H1 (cell line): Measurements from ENCODE around the gene CPZ. TPM values are rescaled to one million over a fixed set of nuclear protein-coding genes. Genes with fewer than 3 reads are reported as not detected.

Experiments
- CTCF ChIA-PET: fragments of 300-600 bp; sonication (Branson Sonifier 250); formaldehyde crosslinking; loops from one replicate; lab custom pipeline; 2021; ENCODE audit not compliant: partially characterized antibody; lab: Charles Lee
- POLR2A ChIA-PET: fragments of 300-600 bp; sonication (Branson Sonifier 250); formaldehyde crosslinking; loops from one replicate; lab custom pipeline; 2021; ENCODE audit warnings: inconsistent platforms; ENCODE audit not compliant: partially characterized antibody; lab: Charles Lee
- DNase-seq, 2 experiments: peaks; one replicate each; pipeline versions ENCODE4 v3.0.0 to v3.0.0-alpha.2; 2010 to 2022; ENCODE audit warnings: low spot score in 2 of 2, low read depth in 1 of 2, mixed read lengths in 1 of 2
- FAIRE-seq: peaks from 2 replicates; lab custom pipeline; 2011; peaks lifted over from hg19 to GRCh38; lab: Jason Lieb, UNC
- H2AFZ ChIP-seq: 2 replicates; pipeline ENCODE4 v1.8.1; 2012; ENCODE audit warnings: low read length, inconsistent platforms
- H2AK5ac ChIP-seq: 2 replicates; pipeline ENCODE4 v1.6.1; 2013; ENCODE audit warnings: low read depth, low read length
- H2BK120ac ChIP-seq: replicated peaks from 2 replicates; pipeline ENCODE3; 2013; ENCODE audit warnings: low read depth, low read length, inconsistent platforms
- H2BK12ac ChIP-seq: 2 replicates; pipeline ENCODE4 v1.6.1; 2013; ENCODE audit warnings: low read depth, low read length
- H2BK15ac ChIP-seq: 2 replicates; pipeline ENCODE4 v1.6.1; 2013; ENCODE audit warnings: low read length
- H2BK20ac ChIP-seq: 2 replicates; pipeline ENCODE4 v1.6.1; 2013; ENCODE audit warnings: low read length
- H2BK5ac ChIP-seq: 2 replicates; pipeline ENCODE4 v1.6.1; 2013; ENCODE audit warnings: low read depth, low read length
- H3K14ac ChIP-seq: 2 replicates; pipeline ENCODE4 v1.6.1; 2013; ENCODE audit warnings: inconsistent platforms; ENCODE audit not compliant: insufficient read length
- H3K18ac ChIP-seq: 2 replicates; pipeline ENCODE4 v1.6.1; 2013; ENCODE audit warnings: low read length; ENCODE audit errors: extremely low read depth
- H3K23ac ChIP-seq: 2 replicates; pipeline ENCODE4 v1.6.1; 2013; ENCODE audit warnings: inconsistent platforms; ENCODE audit not compliant: insufficient read length
- H3K23me2 ChIP-seq: 2 replicates; pipeline ENCODE4 v1.6.1; 2013; ENCODE audit warnings: low read depth, low read length
- H3K27ac ChIP-seq: 2 replicates; pipeline ENCODE4 v1.6.1; 2011; ENCODE audit warnings: low read depth, low read length, inconsistent platforms
- H3K27me3 ChIP-seq, 4 experiments: replicated peaks in 1 of 4; 1 replicate in 1 of 4; 2 replicates in 3 of 4; pipeline versions ENCODE4 v1.6.1 to v1.8.1; 2011 to 2013; ENCODE audit warnings: low read length in 3 of 4, mild to moderate bottlenecking in 3 of 4, inconsistent platforms in 2 of 4, mixed read lengths in 2 of 4, moderate library complexity in 1 of 4; ENCODE audit not compliant: control insufficient read depth in 3 of 4, insufficient read depth in 3 of 4; ENCODE audit errors: extremely low read depth in 1 of 4
- H3K36me3 ChIP-seq, 4 experiments: 2 replicates each; pipeline versions ENCODE4 v1.6.1 to v1.8.1; 2011 to 2013; ENCODE audit warnings: mild to moderate bottlenecking in 4 of 4, low read length in 3 of 4, moderate library complexity in 2 of 4, control low read depth in 1 of 4, inconsistent platforms in 1 of 4; ENCODE audit not compliant: insufficient read depth in 4 of 4, control insufficient read depth in 2 of 4
- H3K4ac ChIP-seq: replicated peaks from 2 replicates; pipeline ENCODE3; 2013; ENCODE audit warnings: low read length, low read depth, mixed read lengths, inconsistent platforms; ENCODE audit not compliant: insufficient read length
- H3K4me1 ChIP-seq, 4 experiments: replicated peaks in 1 of 4; 1 replicate in 1 of 4; 2 replicates in 3 of 4; pipeline versions ENCODE4 v1.6.1 to v1.8.1; 2011 to 2013; ENCODE audit warnings: low read length in 3 of 4, inconsistent platforms in 2 of 4, mixed read lengths in 1 of 4; ENCODE audit not compliant: insufficient read depth in 4 of 4, control insufficient read depth in 3 of 4
- H3K4me2 ChIP-seq, 2 experiments: 2 replicates each; pipeline versions ENCODE4 v1.6.1 to v1.8.1; 2011 to 2013; ENCODE audit warnings: low read depth in 2 of 2, low read length in 2 of 2, control low read depth in 1 of 2, inconsistent platforms in 1 of 2, mild to moderate bottlenecking in 1 of 2; ENCODE audit not compliant: insufficient read depth in 1 of 2
- H3K4me3 ChIP-seq, 4 experiments: fragments of 200-600, 300-600 bp in 1 of 4; sonication (generic), shearing (Covaris generic), sonication (Bioruptor Twin) in 1 of 4; 2 replicates each; pipeline versions ENCODE4 v1.5.1 to v1.8.1; 2011 to 2016; ENCODE audit warnings: low read length in 4 of 4, low read depth in 3 of 4, control low read depth in 2 of 4, inconsistent platforms in 2 of 4, mild to moderate bottlenecking in 2 of 4, mixed read lengths in 1 of 4, moderate library complexity in 1 of 4; ENCODE audit not compliant: insufficient read depth in 2 of 4; ENCODE audit errors: extremely low read depth in 1 of 4
- H3K56ac ChIP-seq: replicated peaks from 2 replicates; pipeline ENCODE3; 2013; ENCODE audit warnings: low read depth, mild to moderate bottlenecking, mixed read lengths, low read length, inconsistent platforms; ENCODE audit not compliant: insufficient read length
- H3K79me1 ChIP-seq: 2 replicates; pipeline ENCODE4 v1.6.1; 2013; ENCODE audit warnings: low read depth, low read length, control low read depth
- H3K79me2 ChIP-seq, 2 experiments: 2 replicates each; pipeline versions ENCODE4 v1.6.1 to v1.8.1; 2012 to 2013; ENCODE audit warnings: low read length in 2 of 2, mild to moderate bottlenecking in 2 of 2, inconsistent platforms in 1 of 2; ENCODE audit not compliant: insufficient read depth in 2 of 2, control insufficient read depth in 1 of 2
- H3K9ac ChIP-seq, 4 experiments: replicated peaks in 1 of 4; 1 replicate in 1 of 4; 2 replicates in 3 of 4; pipeline versions ENCODE4 v1.6.1 to v1.8.1; 2011 to 2013; ENCODE audit warnings: low read depth in 3 of 4, low read length in 3 of 4, control low read depth in 2 of 4, mild to moderate bottlenecking in 2 of 4, moderate library complexity in 2 of 4, inconsistent platforms in 1 of 4; ENCODE audit errors: extremely low read depth in 1 of 4
- H3K9me3 ChIP-seq, 2 experiments: 2 replicates each; pipeline versions ENCODE4 v1.6.1 to v1.8.1; 2012 to 2013; ENCODE audit warnings: mild to moderate bottlenecking in 2 of 2, moderate library complexity in 2 of 2, control low read depth in 1 of 2, inconsistent platforms in 1 of 2, low read depth in 1 of 2, low read length in 1 of 2, mixed read lengths in 1 of 2; ENCODE audit not compliant: insufficient read depth in 2 of 2
- H4K20me1 ChIP-seq, 2 experiments: replicated peaks in 1 of 2; 2 replicates each; pipeline versions ENCODE3 to v1.8.1; 2011 to 2013; ENCODE audit warnings: inconsistent platforms in 2 of 2, low read length in 2 of 2, mild to moderate bottlenecking in 1 of 2; ENCODE audit not compliant: insufficient read depth in 2 of 2, control insufficient read depth in 1 of 2
- H4K5ac ChIP-seq: 2 replicates; pipeline ENCODE4 v1.6.1; 2013; ENCODE audit warnings: low read length, low read depth, mixed read lengths, inconsistent platforms; ENCODE audit not compliant: insufficient read length
- H4K8ac ChIP-seq: 2 replicates; pipeline ENCODE4 v1.8.0; 2013; ENCODE audit warnings: mild to moderate bottlenecking, moderate library complexity, low read length, inconsistent platforms; ENCODE audit not compliant: insufficient read depth; ENCODE audit errors: extremely low read depth
- H4K91ac ChIP-seq: replicated peaks from 2 replicates; pipeline ENCODE3; 2013; ENCODE audit warnings: low read length, mixed read lengths, inconsistent platforms; ENCODE audit not compliant: insufficient read length
- ASH2L ChIP-seq: fragments of 200-600, 300-600 bp; sonication (generic); IDR thresholded peaks from one replicate; pipeline ENCODE4 v1.7.1; 2017; ENCODE audit warnings: low read length
- BRCA1 ChIP-seq: IDR thresholded peaks from 2 replicates; pipeline ENCODE4 v1.6.1; 2012; ENCODE audit warnings: low read depth, low read length, improper control_type of control experiment
- EP300 ChIP-seq, 2 experiments: IDR thresholded peaks; 1 replicate in 1 of 2; 2 replicates in 1 of 2; pipeline ENCODE4 v1.6.1; 2011 to 2012; ENCODE audit warnings: low read depth in 2 of 2, low read length in 2 of 2, mild to moderate bottlenecking in 2 of 2, borderline replicate concordance in 1 of 2, inconsistent platforms in 1 of 2, moderate library complexity in 1 of 2
- KDM5A ChIP-seq: fragments of 200-600 bp; IDR thresholded peaks from 2 replicates; pipeline ENCODE4 v1.7.1; 2012; ENCODE audit warnings: mild to moderate bottlenecking, low read length, inconsistent platforms, mixed read lengths
- MAX ChIP-seq: IDR thresholded peaks from 2 replicates; pipeline ENCODE4 v1.6.1; 2012; ENCODE audit warnings: inconsistent platforms
- RAD21 ChIP-seq, 2 experiments: IDR thresholded peaks in 1 of 2; conservative IDR thresholded peaks in 1 of 2; 2 replicates each; pipeline ENCODE4 v1.6.1; 2011; ENCODE audit warnings: low read depth in 2 of 2, low read length in 2 of 2, improper control_type of control experiment in 1 of 2, inconsistent platforms in 1 of 2, mild to moderate bottlenecking in 1 of 2, moderate library complexity in 1 of 2
- USF2 ChIP-seq: IDR thresholded peaks from 2 replicates; pipeline ENCODE4 v1.6.1; 2011; ENCODE audit warnings: low read length, improper control_type of control experiment
- WGBS, 2 experiments: shearing (Covaris generic) in 1 of 2; methylation state at CpG; one replicate each; pipeline versions ENCODE4 v1.1.6 to v1.1.7; 2013 to 2015; ENCODE audit warnings: low lambda C conversion rate in 2 of 2, mixed read lengths in 2 of 2, inconsistent platforms in 1 of 2, low coverage in 1 of 2, missing lambda C conversion rate in 1 of 2; ENCODE audit not compliant: insufficient replicate concordance in 2 of 2, insufficient coverage in 1 of 2, insufficient read length in 1 of 2; ENCODE audit errors: extremely low coverage in 1 of 2, missing lambda C conversion rate in 1 of 2; 5-methylcytosine and 5-hydroxymethylcytosine counted together
- polyA plus RNA-seq, 7 experiments: library from polyadenylated mRNA; depleted of rRNA in 3 of 7; stranded (reverse) in 5 of 7; unstranded in 2 of 7; fragments of >200 nt in 5 of 7; fragments of 200-250 nt in 2 of 7; gene quantifications; 1 replicate in 5 of 7; 2 replicates in 1 of 7; 4 replicates in 1 of 7; pipeline versions ENCODE4 v1.2.1 to v1.2.3, GENCODE V29; 2011 to 2013; ENCODE audit warnings: missing spikeins in 2 of 7, mixed read lengths in 2 of 7
- total RNA-seq: library from RNA; stranded (reverse); fragmentation: NEBNext Ultra II Directional; extraction: Animal tissue kit (Norgen Biotek cat#: 25700); gene quantifications from 2 replicates; pipeline ENCODE4 v1.2.1, GENCODE V29; 2021

The CPZ gene
- total and polyA plus RNA-seq, 2 of the 8 experiments (the other 6 are each of a cell fraction or from before 2014, with no cell fraction given): 28.8 to 40.7 TPM

DNA sequence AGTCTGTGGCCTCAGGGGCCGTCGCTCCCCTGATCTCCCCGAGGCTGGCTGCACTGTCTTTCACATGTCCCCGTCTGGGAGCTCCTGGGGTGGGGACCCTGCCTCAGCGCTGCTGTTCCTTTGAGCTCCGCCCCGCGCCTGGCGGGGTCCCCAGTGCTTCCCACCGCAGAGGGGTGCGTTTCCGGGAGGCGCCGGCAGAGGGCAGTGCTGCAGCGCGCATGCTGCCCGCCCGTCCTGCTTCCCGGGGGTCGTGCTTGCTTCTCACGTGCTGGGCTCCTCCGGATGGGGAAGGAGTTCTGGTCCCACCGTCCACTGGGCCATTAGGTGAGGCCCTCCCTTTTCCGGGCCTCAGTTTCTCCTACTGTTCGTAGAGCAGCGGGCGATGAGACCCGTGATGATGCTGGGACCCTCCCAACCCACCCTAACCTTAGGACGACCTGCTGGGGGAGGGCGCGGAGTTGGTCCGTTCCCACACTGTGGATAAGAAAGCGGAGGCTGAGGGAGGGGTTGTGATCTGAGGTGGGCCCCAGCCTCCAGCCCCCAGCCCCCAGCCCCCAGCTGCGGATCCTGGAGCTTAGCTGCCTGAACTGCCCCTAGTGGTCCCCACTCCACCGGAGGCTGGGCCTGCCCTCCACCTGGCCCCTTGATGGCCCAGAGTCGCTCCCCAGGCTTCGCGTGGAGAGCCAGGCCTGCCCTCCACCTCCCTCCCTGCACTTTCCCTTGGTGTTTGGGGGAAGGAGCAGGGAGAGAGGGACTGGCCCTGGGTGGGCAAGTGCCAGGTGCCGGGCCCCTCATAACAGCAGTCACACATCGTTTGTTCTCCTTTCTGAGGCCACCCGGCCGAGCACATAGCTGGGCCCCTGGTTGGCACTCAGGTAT, 15.3 kb downstream of the CPZ start:
- Histone ChIP-seq H3K27me3 (no peaks in the 10 kb centered on the region; a peak in 1 of 7 replicates), H3K4me2 (0 out of 4 replicates have a peak overlapping the region, but pooled peaks of 1 of the 2 experiments have one; percentile 6)
- WGBS, 2 experiments: 34% methylated on average over 20 of the region's 42 CpGs; no CpG with 5 or more reads in 1 of the 2 experiments
- TF ChIP-seq BRCA1 (0 out of 2 replicates have a peak, but pooled peaks have one; percentile 11), EP300 (IDR thresholded peaks at IDR 0.05; ENCODE audit: borderline replicate concordance in 1 of 2, low read depth in 2 of 2, low read length in 2 of 2) (no peak), MAX (peak; percentile 92), ASH2L (no peak), RAD21 (IDR thresholded peaks at IDR 0.05 in 1 of 2, conservative IDR thresholded peaks at IDR 0.05 in 1 of 2; ENCODE audit: low read depth in 2 of 2, low read length in 2 of 2) (peak; percentile 79 to 85), USF2 (no peak), KDM5A (no peak)

More for the DNA sequence above, 15.3 kb downstream of the CPZ start:
- no peak overlapping the region for H3K56ac ChIP-seq
- FAIRE-seq (no peak), DNase-seq (peak; percentile 21 to 99)
- ChIA-PET POLR2A (interaction anchor here (1.0 to 1.7 kb wide), 4 partner anchors 9 to 123 kb away, joined by 3 to 6 read pairs (median 4); partner anchors contain the start of gene GPR78), CTCF (interaction anchor here (0.5 to 3.4 kb wide), 49 partner anchors 9 to 529 kb away, joined by 3 to 36 read pairs (median 4); partner anchors contain the start of genes CPZ and GPR78)
- no peak overlapping the region for H3K27ac ChIP-seq
- no peak overlapping the region for H2AFZ ChIP-seq
- H3K36me3 ChIP-seq: peaks cover 0 to 15% (median 2%) of the 10 kb centered on the region in 4 experiments; a peak in 4 of 8 replicates
- no peaks in the 10 kb centered on the region for H3K79me2 ChIP-seq
- no peak overlapping the region for H3K23ac ChIP-seq
- H4K20me1 ChIP-seq: peaks cover 8 to 24% of the 10 kb centered on the region in 2 experiments
- no peak overlapping the region for H4K91ac ChIP-seq
- no peak overlapping the region for H3K14ac ChIP-seq
- no peak overlapping the region for H3K4me3 ChIP-seq
- H4K8ac ChIP-seq: no peak overlapping the region; the same call in none of the 2 replicates
- H3K4ac ChIP-seq: no peak overlapping the region
- no peak overlapping the region for H2BK12ac ChIP-seq
- no peaks in the 10 kb centered on the region for H3K79me1 ChIP-seq
- no peak overlapping the region for H2BK20ac ChIP-seq
- peaks cover 0 to 2% (median 0%) of the 10 kb centered on the region in 4 experiments; a peak in 1 of 7 replicates for H3K4me1 ChIP-seq
- peaks cover 6% of the 10 kb centered on the region; the same call in 1 of the 2 replicates for H3K23me2 ChIP-seq
- H3K9me3 ChIP-seq: no peaks in the 10 kb centered on the region
- no peak overlapping the region for H3K9ac ChIP-seq
- no peak overlapping the region for H2BK5ac ChIP-seq
- peak overlapping the region; percentile 15 for H4K5ac ChIP-seq
- no peak overlapping the region; the same call in 1 of the 2 replicates for H3K18ac ChIP-seq
- no peak overlapping the region for H2BK120ac ChIP-seq
- H2BK15ac ChIP-seq: no peak overlapping the region
- no peak overlapping the region for H2AK5ac ChIP-seq
